SW480 (cell line): Measurements from ENCODE around the gene ADCY4.
"Not testable (repeated sequence)": the region's sequence is repeated elsewhere in the genome, so short reads cannot be mapped to it uniquely, and the experiment has no call there.

Experiments
- DNase-seq: peaks from one replicate; pipeline ENCODE4 v3.0.0-alpha.2; 2016; ENCODE audit warnings: low spot score

Gene ADCY4

DNA sequence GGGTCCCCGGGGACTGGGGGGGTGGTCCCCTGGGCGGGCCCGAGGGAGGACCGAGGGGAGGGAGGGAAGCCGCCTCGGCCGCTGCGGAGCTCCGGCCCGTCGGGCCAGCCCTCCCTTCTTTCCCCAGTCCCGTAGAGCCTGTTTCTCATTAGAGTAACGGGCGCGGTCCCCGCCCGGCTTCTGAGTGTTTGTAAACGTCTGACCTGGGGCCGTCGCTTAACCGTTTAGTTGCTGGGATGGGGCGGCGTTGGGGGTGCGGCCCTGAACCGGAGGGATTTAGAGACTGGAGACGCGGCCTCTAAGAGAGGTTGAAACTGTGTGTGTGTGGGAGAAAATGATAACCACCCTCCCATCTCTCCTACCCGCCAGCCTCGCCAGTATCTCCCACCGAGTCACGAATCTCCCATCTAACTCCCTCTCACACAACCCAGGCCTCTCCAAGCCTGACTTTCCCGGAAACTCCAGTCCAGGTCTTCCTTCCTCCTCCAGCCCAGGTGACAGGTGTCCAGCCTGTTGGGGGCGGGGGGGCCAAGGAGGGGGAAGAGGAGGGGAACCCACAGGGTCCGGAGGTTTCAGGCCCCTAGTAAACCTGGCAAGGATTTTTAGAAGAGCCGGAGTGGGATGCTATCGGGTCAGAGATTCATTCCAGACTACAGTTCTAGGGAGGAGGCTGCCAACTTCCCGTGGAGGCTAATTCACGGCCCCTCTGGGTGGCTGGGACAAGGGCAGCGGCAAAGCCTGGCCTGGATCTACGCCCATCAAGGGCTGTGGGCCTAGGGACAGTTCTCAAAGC is 32.0 kb upstream of the ADCY4 start:
- peak; percentile 98 for DNase-seq

DNA sequence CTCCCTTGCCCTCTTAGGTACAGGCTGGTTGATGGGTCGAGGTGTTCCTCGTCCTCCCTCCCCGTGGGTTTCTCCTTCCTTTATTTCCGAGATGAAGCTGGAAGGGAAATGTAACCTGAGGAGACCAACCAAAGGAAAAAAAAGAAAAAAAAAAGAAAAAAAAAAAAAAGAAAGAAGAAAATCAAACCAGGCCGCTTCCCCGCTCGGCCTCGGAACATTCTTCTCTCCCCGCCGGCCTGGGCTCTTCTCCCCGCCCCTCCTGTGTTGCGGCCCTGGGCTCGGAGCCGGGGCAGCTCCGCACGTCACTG is 31.5 kb upstream of the ADCY4 start:
- DNase-seq, result no peak

GRCh38 chr14:24365600-24366412 is 30.9 kb upstream of the ADCY4 start:
- peak; percentile 75 for DNase-seq

DNA sequence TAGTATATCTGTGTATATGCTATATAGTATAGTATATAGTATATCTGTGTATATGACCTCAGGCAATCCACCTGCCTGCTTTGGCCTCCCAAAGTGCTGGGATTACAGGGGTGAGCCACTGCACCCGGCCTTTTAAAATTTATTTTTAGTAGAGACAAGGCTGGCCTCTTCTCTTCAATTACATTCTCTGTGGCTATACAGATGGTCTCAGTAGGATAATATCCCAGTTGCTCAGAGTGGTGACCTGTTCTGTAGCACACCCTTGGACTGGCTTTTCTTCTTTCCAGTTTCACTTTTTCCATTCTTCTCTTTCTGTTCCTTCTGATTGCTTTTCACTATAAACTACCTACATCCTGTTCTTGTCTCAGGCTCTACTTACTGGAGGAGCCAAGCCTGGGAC is 30.0 kb upstream of the ADCY4 start:
- DNase-seq, result no peak

GRCh38 chr14:24363401-24363800 is 28.5 kb upstream of the ADCY4 start:
- no peak for DNase-seq

DNA sequence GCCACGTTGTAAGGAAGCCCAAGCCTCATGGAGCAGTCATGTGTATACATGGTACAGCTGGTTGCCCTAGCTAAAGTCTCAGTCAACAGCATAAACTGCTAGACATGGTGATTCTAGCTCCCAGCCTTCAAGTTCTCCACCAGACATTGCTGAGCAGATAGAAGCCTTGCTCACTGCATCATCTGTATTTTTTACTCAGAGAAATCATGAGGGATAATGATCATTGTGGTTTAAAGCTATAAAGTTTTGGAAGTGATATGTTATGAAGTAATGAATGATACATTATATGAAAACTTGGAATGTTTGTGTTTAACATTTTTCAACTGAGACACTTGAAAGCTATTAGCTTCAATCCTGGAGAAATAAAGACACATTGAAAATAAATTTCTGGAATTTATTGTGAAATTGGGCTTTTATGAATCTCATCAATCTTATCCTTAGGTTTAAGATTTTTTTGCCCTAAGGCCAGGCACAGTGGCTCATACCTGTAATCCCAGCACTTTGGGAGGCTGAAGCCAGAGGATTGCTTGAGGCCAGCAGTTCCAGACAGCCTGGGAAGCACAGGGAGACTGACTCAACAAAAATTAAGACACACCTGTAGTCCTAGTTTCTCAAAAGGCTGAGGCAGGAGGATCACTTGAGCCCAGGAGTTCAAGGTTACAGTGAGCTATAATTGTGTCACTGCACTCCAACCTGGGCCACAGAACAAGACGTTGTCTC is 27.5 kb upstream of the ADCY4 start:
- no peak for DNase-seq

- no peak for DNase-seq
Observed at GRCh38 chr14:24361326-24361725, 26.5 kb upstream of the ADCY4 start.

DNA sequence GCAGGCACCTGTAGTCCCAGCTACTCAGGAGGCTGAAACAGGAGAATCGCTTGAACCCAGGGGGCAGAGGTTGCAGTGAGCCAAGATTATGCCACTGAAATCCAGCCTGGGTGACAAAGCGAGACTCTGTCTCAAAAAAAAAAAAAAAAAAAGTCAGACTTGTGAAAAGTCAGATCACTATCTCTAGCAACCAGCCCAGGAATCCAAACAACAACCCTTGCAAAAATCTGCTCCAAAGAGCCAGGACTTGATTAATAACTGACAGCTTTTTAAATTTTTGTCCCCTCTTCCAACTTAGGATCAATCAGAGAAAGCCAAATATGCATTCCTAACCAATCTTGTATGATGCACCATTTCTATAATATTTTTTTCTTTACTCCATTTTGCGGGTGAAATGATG is 25.4 kb upstream of the ADCY4 start:
- DNase-seq, result no peak

GRCh38 chr14:24356208-24356607 is 21.3 kb upstream of the ADCY4 start:
- DNase-seq, result no peak

DNA sequence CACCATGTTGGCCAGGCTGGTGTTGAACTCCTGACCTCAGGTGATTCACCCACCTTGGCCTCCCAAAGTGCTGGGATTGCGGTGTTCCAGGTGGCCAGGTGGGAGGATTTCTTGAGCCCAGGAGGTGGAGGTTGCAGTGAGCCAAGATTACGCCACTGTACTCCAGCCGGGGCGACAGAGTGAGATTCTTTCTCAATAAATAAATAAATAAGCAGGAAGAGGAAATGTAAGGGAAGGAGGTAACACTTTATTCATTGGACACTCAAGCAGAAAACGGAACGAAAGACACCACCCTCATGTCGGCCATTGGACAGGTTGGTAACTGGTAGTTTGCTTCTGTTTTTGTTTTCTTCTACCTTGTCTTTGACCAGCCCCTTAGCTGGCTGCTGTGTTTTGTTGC is 20.1 kb upstream of the ADCY4 start:
- DNase-seq, result no peak

- DNase-seq, result not testable (repeated sequence)
Observed at GRCh38 chr14:24354482-24354825, 19.6 kb upstream of the ADCY4 start.

- DNase-seq, result peak; percentile 65
Observed at GRCh38 chr14:24353559-24354481, 18.9 kb upstream of the ADCY4 start.

DNA sequence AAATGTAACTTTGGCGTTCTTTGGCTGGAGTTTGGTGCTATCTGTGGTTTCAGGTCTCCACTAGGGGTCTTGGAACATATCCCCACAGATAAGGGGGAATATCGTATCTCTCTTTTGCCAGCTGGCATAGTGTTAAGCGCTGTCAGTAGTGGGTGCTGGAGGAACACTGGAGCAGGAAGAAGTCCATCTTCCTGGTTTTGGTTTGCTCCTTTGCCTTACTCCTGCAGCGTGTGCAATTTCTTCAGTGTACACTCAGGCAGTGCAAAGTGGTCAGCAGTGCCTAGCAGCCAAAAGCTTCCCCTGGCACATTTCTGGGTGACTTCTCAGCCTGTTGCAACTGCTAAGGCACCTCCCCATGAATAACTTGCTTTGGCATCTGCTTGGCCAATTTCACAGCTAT is 16.6 kb upstream of the ADCY4 start:
- no peak for DNase-seq

DNA sequence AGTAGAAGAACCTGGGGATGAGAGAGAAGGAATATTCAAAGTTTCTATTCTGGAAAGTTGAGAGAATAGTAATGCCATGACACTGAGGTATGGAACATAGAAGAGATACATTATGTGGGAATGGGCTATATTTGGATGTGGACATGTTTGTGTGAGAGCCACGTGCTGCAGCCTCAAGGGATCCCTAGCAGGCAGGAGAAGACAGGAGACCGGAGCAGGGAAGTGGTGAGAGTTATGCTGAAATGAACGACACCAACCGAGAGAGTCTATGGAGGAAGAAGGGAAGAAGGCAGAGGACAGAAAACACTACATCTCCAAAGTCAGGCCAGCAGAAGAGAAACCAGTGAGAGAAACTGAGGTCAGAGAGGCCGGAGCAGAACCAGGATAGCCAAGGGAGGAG is 14.9 kb upstream of the ADCY4 start:
- no peak for DNase-seq

DNA sequence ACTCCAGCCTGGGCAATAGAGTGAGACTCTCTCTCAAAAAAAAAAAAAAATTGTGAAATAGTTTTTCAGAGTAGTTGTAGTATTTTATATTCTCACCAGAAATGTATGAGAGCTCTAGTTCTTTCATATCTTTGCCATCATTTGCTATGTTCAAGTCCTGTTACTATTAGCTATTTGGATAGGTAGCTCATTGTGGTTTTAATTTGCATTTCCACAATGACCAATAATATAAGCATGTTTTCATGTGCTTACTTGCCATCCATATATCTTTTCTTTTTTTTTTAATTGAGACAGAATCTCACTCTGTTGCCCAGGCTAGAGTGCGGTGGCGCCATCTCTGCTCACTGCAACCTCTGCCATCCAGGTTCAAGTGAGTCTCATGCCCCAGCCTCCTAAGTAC is 13.3 kb upstream of the ADCY4 start:
- DNase-seq, result no peak

DNA sequence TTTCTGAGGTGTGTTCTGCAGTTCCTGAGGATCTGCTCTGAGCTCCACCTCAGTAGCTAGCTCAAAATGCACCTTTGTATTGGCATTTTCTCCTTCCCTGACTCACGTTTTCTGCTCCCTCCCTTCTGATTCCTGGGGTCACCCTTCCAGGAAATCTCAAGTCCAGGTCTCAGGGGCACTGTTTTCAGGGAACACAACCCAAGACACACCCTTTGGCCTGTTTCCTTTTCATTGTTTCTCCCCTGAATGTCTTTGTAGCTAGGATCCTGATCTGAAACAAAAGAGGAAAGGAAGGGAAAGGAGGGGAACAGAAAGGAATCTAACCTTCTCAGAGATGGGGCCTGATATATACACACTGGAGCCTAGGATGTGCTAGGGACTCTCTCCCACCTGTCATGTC is 12.3 kb upstream of the ADCY4 start:
- DNase-seq, result no peak

GRCh38 chr14:24343795-24344660 is 9.2 kb upstream of the ADCY4 start:
- no peak for DNase-seq

DNA sequence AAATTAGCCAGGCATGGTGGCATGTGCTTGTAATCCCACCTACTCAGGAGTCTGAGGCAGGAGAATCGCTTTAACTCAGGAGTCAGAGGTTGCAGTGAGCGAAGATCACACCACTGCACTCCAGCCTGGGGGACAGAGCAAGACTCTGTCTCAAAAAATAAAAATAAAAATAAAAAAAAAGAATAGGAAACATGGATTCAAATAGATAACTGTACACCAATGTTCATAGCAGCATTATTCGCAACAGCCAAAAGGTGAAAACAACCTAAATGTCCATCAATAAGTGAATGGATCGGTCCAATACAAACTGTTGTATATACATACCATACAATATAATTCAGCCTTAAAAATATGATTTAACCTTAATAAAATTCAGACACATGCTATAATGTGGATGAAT is 8.0 kb upstream of the ADCY4 start:
- DNase-seq, result no peak

DNA sequence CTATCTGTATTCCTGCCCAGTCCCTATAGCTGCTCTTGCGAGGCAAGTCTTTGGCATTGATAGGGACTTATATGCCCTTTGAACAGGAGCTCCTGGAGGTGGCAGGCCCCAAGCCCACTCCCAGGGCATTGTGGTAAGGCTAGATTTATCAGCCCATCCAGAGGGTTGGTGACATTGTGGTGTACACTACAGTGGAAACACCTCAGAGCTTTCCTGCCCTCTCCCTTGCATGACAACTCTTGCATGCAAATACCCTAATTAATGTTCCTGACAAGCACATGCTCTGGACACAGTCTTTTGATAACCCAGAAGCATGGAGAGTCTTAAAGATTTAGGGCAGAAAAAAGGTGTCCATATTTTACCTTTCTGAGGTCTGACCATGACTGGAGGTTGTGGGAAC is 5.7 kb upstream of the ADCY4 start:
- no peak for DNase-seq

DNA sequence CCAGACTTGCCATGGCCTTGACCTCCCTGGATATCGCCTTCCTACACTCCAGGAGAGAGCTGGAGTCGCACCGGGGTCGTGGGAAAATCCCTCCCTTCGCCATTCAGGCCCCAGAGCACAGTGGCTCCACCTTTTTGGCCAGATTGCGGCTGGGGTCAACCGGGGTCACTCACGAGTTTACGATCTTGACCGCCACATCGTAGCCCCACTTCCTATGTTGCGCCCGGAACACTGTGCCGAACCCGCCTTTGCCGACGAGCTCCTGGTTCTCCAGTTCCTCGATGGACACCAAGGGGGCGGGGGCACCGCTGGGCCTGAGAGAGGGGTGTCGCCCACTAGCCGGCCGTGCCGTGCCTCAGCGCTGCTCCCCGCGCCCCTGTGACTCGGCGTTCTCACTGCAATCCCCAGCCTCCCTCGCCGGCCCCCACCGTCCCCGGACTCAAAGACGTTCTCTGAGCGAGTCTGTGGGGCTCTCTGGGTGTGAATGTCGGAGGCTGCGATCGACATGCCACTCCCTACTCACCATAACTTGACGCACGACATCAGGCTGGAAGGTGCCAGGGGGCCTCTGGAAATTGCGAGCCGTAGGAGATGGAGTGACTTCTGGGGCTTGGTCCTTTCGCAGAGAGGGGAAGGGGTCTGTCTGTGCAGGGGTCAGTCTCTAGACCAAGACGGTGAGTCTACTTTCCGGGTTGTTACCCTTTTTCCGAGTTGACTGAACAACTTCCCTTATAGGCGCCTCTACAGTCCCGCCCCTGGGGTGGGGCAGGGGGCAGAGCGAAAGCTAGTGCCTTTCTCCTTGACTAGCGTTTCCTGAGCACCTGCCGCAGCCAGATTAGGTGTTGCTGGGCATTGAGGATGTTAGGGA is 4.6 kb upstream of the ADCY4 start, which contains the start of gene RIPK3:
TSS of gene RIPK3 (minus strand) at position 708 of the 868 bp plus-strand sequence. CDS start at position 543, 165 bp downstream.
- DNase-seq, result no peak
